ENCODE measurements around the gene SCYGR4.

- no peak for TF ChIP-seq PKNOX1 (IDR thresholded peaks at IDR 0.05)
- no peak for TF ChIP-seq ARNT (IDR thresholded peaks at IDR 0.05)
- TF ChIP-seq TARDBP (IDR thresholded peaks at IDR 0.05), result no peak
- no peak for TF ChIP-seq CTBP1 (IDR thresholded peaks at IDR 0.05; ENCODE audit: borderline replicate concordance)
- TF ChIP-seq ELF4 (IDR thresholded peaks at IDR 0.05), result no peak
- TF ChIP-seq FOXM1 (IDR thresholded peaks at IDR 0.05; ENCODE audit: borderline replicate concordance), result no peak
- no peak for TF ChIP-seq BHLHE40 (IDR thresholded peaks at IDR 0.05; ENCODE audit: borderline replicate concordance)
- TF ChIP-seq FOXK2 (IDR thresholded peaks at IDR 0.05), result no peak
- TF ChIP-seq LEF1 (IDR thresholded peaks at IDR 0.05; ENCODE audit: borderline replicate concordance), result no peak
These were observed 10.8 kb upstream of the SCYGR4 start for GRCh38 chr2:227606476-227606875.

Measured in HEK293T (cell line).